ENCODE measurements around the gene RAB3D.
"Not testable (repeated sequence)": the region's sequence is repeated elsewhere in the genome, so short reads cannot be mapped to it uniquely, and the experiment has no call there.

RAB3D gene

GRCh38 chr19:11365557-11366117 is 26.2 kb upstream of the RAB3D start:
- DNase-seq (ENCODE audit: low read depth), result no peak

DNA sequence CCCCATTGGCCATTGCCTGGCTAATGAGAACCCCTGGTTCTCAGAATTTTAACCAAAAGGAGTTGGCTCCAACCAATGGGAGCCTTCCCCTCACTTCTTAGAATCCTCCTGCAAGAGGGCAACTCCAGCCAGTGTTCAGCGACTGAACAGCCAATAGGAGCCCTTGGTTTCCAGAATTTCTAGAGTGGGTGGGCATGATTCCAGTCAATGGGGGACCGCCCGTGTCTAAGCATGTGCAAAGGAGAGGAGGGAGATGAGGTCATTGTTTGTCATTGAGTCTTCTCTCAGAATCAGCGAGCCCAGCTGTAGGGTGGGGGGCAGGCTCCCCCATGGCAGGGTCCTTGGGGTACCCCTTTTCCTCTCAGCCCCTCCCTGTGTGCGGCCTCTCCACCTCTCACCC is 25.5 kb upstream of the RAB3D start:
- DNase-seq (ENCODE audit: low read depth), result no peak

GRCh38 chr19:11364296-11364904 is 24.9 kb upstream of the RAB3D start:
- DNase-seq (ENCODE audit: low read depth), result no peak

DNA sequence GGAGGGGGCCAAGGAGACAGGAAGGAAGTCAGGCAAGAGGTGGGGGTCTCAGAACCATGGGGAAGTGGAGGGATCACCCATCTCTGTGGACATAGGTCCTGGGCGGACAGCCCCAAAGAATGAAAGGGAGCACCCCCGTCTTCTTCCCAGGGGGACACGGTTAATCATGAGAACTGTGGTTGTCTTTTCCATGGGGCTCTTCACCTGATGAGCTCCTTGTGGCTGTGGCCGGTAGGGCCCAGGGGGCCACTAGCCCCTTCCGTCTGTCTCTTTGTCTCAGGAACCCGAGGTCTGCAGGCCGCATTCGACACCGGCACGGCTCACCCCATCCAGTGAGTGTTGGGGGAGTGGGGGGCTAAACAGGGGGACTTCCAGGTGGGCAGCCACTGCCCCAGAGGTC is 24.4 kb upstream of the RAB3D start:
- DNase-seq (ENCODE audit: low read depth), result no peak

DNA sequence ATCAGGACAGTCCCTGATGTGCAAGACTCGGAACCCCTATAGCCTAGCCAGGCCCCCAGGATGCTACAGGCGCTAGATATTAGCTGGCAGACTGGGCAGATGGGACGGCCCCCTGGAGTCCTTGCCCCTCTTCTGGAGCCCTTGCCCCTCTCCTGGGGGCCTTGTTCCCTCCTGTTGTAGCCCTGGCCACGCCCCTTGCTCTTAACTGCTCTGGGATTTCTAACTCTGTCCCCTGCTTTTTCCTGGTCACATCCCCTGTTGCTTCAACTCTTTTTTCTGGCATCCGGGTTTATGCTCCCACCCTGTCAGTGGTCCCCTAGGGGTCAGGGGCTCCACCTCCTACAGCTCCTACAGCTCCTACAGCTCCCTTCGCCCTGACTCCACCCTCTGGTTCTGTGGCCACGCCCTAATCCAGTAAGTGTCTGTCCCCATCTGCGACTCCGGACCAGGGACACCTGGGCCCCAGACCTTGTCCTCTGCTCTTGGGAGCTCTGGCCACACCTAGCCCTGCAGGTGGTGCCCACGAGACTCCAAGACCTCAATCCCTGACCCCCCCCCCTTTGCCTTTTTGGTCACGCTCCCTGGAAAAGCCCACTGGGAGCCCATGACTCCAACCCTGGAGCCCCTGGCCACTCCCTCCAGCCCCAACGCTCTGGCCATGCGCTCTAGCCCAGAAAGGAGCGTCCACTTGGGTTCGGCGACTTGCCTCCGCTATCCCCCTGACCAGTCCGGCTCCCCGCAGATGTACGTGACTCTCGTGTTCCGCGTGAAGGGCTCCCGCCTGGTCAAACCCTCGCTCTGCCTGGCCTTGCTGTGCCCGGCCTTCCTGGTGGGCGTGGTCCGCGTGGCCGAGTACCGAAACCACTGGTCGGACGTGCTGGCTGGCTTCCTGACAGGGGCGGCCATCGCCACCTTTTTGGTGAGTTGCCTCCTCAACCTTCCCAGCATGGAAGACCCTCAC is 22.6 kb upstream of the RAB3D start:
- DNase-seq (ENCODE audit: low read depth), result no peak

GRCh38 chr19:11361037-11361770 is 21.7 kb upstream of the RAB3D start:
- DNase-seq (ENCODE audit: low read depth), result peak; percentile 55

GRCh38 chr19:11359421-11359820 is 20.0 kb upstream of the RAB3D start:
- DNase-seq (ENCODE audit: low read depth), result no peak

- no peak for DNase-seq (ENCODE audit: low read depth)
Measured at GRCh38 chr19:11356676-11357550, 17.5 kb upstream of the RAB3D start.

- no peak for DNase-seq (ENCODE audit: low read depth)
Measured at GRCh38 chr19:11356074-11356397, 16.6 kb upstream of the RAB3D start.

GRCh38 chr19:11355160-11356073 is 16.0 kb upstream of the RAB3D start, which contains the start of gene PLPPR2:
Gene PLPPR2, plus strand, starts transcription at chr19:11355432. Its CDS starts 2,242 bp downstream, at chr19:11357674.
- peak; percentile 78 for DNase-seq (ENCODE audit: low read depth)

GRCh38 chr19:11354102-11354501 is 14.6 kb upstream of the RAB3D start:
- DNase-seq (ENCODE audit: low read depth), result not testable (repeated sequence)

- DNase-seq (ENCODE audit: low read depth), result no peak
Measured at GRCh38 chr19:11349171-11349570, 9.7 kb upstream of the RAB3D start.

- DNase-seq (ENCODE audit: low read depth), result no peak
Measured at GRCh38 chr19:11347546-11348039, 8.1 kb upstream of the RAB3D start.

DNA sequence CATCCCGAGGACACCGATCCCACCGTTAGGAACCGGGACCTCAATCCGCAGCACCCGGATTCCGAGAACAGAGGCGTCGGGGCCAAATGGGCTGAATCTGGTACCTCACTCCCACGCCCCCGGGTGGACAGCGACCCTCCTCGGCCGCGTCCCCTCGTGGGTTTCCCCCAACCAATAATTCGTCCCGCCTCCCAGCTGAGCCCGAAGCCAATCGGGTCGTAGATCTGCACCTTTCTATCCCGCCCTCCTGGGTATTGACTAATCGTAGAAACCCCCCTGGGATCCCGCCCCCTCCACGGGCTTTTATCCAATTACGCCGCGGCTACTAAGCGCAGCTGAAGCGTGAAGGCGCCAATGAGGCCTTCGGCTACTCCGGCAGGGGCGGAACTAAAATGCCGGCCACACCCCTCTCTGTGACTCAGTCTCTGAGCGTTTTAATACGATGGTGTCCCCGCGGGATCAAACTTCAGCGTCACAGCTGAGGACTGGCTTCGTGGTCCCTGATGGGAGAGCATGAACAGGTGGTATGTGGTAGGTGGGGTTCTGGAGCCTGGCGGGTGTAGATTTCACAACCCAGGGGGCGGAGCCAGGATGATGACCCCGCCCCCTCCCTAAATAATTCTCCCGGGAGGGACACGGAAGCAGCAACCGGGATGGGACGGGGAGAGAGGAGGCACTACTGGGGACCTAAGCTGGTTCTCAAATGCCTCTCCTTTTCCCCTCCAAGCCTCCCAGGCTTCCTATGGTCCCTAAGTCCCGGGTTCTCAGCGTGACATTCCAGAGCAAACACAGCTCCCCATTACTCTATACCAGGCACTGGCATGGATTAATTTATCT is 6.9 kb upstream of the RAB3D start, which contains the start of the genes CCDC159 and TMEM205:
TSS of gene CCDC159 (plus strand) at position 416 of the 837 bp plus-strand sequence. CDS start at position 504, 88 bp downstream.
TSS of gene TMEM205 (minus strand) at position 165 of the 837 bp plus-strand sequence. CDS start 649 bp downstream, outside the sequence.
- DNase-seq (ENCODE audit: low read depth), result peak; percentile 98

GRCh38 chr19:11345122-11345803 is 5.8 kb upstream of the RAB3D start:
- DNase-seq (ENCODE audit: low read depth), result no peak

- no peak for DNase-seq (ENCODE audit: low read depth)
Measured at GRCh38 chr19:11342429-11342828, 3.0 kb upstream of the RAB3D start.

GRCh38 chr19:11340099-11340467 is 626 bp upstream of the RAB3D start:
- not testable (repeated sequence) for DNase-seq (ENCODE audit: low read depth)

GRCh38 chr19:11338569-11339253 is 746 bp downstream of the RAB3D start:
- DNase-seq (ENCODE audit: low read depth), result no peak

All from amniotic epithelial cell (primary cell).